Breast epithelium (tissue), 3 donors: ENCODE data around the gene SLC35F4.

Source experiments
- CTCF ChIP-seq, 3 donors: fragments of 450-650 bp; IDR thresholded peaks; one replicate each; pipeline ENCODE4 v1.5.1; 2016 to 2017; ENCODE audit warnings: antibody characterized with exemption in 3 of 3, mild to moderate bottlenecking in 3 of 3, moderate library complexity in 3 of 3
- POLR2AphosphoS5 ChIP-seq, 3 donors: sonication (generic); formaldehyde crosslinking; IDR thresholded peaks; one replicate each; pipeline ENCODE4 v1.6.1; 2017; ENCODE audit warnings: antibody characterized with exemption in 3 of 3

DNA sequence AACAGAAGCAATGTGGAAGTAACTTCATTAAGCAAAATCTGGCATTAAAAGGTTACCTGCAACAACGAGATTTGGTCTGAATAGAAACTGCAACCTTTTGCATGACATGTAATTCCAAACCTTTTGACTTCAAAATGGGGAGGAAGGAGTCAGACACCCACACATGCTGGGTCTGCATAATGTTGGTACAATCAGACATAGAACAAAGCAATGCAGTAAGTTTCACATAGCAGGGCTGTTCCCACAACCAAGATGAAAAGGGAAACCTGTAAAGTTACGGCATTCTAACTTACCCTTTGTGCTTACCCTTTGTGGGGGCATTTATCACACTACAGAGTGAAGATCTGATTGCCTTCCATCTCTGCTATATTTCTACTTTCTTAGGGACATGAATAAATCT is 10.1 kb upstream of the SLC35F4 start:
- no peak for TF ChIP-seq CTCF (IDR thresholded peaks at IDR 0.05)
- TF ChIP-seq POLR2AphosphoS5 (IDR thresholded peaks at IDR 0.05), result no peak
